ENCODE results near the gene PTPRT.

Gene PTPRT

DNA sequence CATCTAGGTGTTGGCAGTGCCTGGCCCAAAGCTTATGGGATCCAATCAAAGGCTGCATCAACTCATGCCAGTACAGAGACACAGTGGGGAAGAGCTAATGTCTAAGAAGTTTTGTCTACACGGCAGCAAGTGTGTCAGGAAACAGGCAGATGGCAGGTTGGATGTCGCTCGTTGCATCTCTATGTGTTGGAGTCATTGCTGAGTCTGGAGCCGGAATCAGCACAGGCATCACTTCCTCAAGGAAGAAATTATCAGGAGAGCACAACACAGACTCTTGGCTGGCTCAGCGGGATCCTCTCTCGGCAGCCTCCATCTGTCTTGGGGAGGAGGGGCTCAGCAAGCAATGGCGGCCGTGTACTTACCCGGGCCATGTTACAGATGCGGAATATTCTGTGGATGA, 1104.3 kb downstream of the PTPRT start:
- Histone ChIP-seq H3K9me3 (ENCODE audit: control insufficient read depth in 1 of 2, low read length in 2 of 2) (no peaks in the 10 kb centered on the region), H3K36me3 (ENCODE audit: control insufficient read depth in 1 of 2, insufficient read depth in 2 of 2, low read length in 2 of 2) (no peaks in the 10 kb centered on the region), H3K9ac (ENCODE audit: low read depth in 1 of 2, low read length in 2 of 2) (no peak overlapping the region), H3K4me1 (ENCODE audit: control insufficient read depth in 1 of 2, insufficient read depth in 2 of 2, low read length in 2 of 2) (no peaks in the 10 kb centered on the region), H3K4me3 (ENCODE audit: low read depth in 1 of 2, low read length in 2 of 2) (no peak overlapping the region), H3K27me3 (ENCODE audit: control insufficient read depth in 1 of 2, insufficient read depth in 2 of 2, low read length in 2 of 2) (no peaks in the 10 kb centered on the region), H3K27ac (ENCODE audit: low read depth, low read length) (no peak overlapping the region)

DNA sequence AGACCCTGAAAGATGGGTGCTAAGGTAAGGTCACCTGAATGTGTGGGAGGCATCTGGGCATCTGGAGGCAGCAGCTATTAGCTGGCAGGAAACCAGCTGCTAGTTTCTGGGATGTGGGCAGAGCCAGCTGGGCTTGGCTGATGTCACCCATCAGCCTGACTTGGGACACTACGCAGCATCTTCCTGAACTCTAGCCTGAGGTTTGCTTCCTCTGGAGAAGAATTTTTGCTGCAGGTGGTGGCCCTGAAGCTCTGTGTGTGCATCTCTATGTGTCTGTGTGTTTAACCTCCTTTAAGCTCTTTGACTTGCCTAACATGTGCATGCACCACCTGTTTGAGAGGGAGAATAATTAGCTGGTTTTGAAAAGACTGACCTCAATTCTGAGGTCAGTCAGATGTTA, 1106.4 kb downstream of the PTPRT start:
- Histone ChIP-seq H3K9me3 (ENCODE audit: control insufficient read depth in 1 of 2, low read length in 2 of 2) (no peaks in the 10 kb centered on the region), H3K4me1 (ENCODE audit: control insufficient read depth in 1 of 2, insufficient read depth in 2 of 2, low read length in 2 of 2) (no peaks in the 10 kb centered on the region), H3K27ac (ENCODE audit: low read depth, low read length) (no peak overlapping the region), H3K27me3 (ENCODE audit: control insufficient read depth in 1 of 2, insufficient read depth in 2 of 2, low read length in 2 of 2) (no peaks in the 10 kb centered on the region), H3K36me3 (ENCODE audit: control insufficient read depth in 1 of 2, insufficient read depth in 2 of 2, low read length in 2 of 2) (no peaks in the 10 kb centered on the region), H3K4me3 (ENCODE audit: low read depth in 1 of 2, low read length in 2 of 2) (no peak overlapping the region), H3K9ac (ENCODE audit: low read depth in 1 of 2, low read length in 2 of 2) (no peak overlapping the region)

DNA sequence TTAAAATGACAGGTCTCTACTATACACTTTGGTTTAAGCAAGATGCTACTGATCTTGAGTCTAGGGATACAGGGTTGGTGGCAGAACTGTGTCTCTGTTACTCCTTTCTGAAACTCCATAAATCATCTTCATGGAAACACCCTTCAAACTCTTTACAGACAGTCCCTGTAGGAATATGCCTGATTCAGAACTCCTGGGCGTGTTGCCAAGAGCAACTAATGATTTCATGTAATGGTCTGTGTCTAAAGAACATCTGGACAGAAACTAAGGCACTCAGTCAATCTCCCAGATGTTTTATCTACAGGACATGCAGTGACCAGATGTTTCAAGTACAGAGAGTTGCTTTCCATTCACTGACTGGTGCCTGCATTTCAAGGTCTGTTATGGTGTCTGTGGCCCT, 1107.1 kb downstream of the PTPRT start:
- H3K4me1 ChIP-seq (ENCODE audit: control insufficient read depth in 1 of 2, insufficient read depth in 2 of 2, low read length in 2 of 2), result no peaks in the 10 kb centered on the region
- H3K4me3 ChIP-seq (ENCODE audit: low read depth in 1 of 2, low read length in 2 of 2), result no peak overlapping the region
- no peak overlapping the region for H3K27ac ChIP-seq (ENCODE audit: low read depth, low read length)
- H3K36me3 ChIP-seq (ENCODE audit: control insufficient read depth in 1 of 2, insufficient read depth in 2 of 2, low read length in 2 of 2), result no peaks in the 10 kb centered on the region
- H3K9ac ChIP-seq (ENCODE audit: low read depth in 1 of 2, low read length in 2 of 2), result no peak overlapping the region
- no peaks in the 10 kb centered on the region for H3K27me3 ChIP-seq (ENCODE audit: control insufficient read depth in 1 of 2, insufficient read depth in 2 of 2, low read length in 2 of 2)
- H3K9me3 ChIP-seq (ENCODE audit: control insufficient read depth in 1 of 2, low read length in 2 of 2), result no peaks in the 10 kb centered on the region

DNA sequence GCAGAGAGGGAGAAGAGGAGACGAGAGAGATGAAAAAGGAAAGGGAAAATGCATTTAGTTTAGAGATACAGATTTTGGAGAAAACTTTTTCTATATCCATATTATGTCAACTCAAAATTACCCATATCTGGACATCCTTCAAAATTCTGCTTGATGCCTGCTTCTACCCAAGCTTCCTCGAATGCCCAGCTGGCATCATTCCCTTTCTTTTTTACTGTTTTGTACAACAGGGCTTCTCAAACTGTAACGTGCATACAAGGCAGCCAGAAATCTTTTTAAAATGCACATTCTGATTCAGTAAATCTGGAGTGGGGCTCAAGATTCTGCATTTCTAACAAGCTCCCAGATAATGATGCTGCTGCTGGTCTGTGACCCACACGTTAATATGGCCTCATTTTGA, 1108.8 kb downstream of the PTPRT start:
- H3K36me3 ChIP-seq (ENCODE audit: control insufficient read depth in 1 of 2, insufficient read depth in 2 of 2, low read length in 2 of 2), result no peaks in the 10 kb centered on the region
- H3K9me3 ChIP-seq (ENCODE audit: control insufficient read depth in 1 of 2, low read length in 2 of 2), result no peaks in the 10 kb centered on the region
- no peaks in the 10 kb centered on the region for H3K4me1 ChIP-seq (ENCODE audit: control insufficient read depth in 1 of 2, insufficient read depth in 2 of 2, low read length in 2 of 2)
- no peaks in the 10 kb centered on the region for H3K27me3 ChIP-seq (ENCODE audit: control insufficient read depth in 1 of 2, insufficient read depth in 2 of 2, low read length in 2 of 2)
- H3K27ac ChIP-seq (ENCODE audit: low read depth, low read length), result no peak overlapping the region
- no peak overlapping the region for H3K9ac ChIP-seq (ENCODE audit: low read depth in 1 of 2, low read length in 2 of 2)
- no peak overlapping the region for H3K4me3 ChIP-seq (ENCODE audit: low read depth in 1 of 2, low read length in 2 of 2)

DNA sequence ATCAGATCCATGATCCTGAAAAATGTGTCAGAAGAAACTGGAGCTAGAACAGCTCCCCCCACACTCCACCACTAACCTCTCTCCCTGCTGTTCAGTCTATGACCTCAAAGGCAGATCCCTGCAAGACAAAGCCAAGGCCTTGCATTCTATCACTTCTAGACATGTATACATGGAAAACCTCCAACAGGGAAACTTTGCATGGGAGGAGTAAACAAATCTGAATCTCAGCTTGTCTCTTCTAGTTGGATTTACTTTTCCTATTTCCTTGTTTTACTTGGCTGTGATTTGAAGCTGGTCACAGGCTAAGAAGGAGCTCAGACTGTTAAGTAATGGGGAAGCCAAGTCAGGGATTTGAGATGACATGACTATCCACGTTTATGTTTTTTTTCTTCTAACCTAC, 1114.8 kb downstream of the PTPRT start:
- no peak overlapping the region for H3K27ac ChIP-seq (ENCODE audit: low read depth, low read length)
- no peak overlapping the region for H3K4me3 ChIP-seq (ENCODE audit: low read depth in 1 of 2, low read length in 2 of 2)
- no peaks in the 10 kb centered on the region for H3K4me1 ChIP-seq (ENCODE audit: control insufficient read depth in 1 of 2, insufficient read depth in 2 of 2, low read length in 2 of 2)
- no peaks in the 10 kb centered on the region for H3K9me3 ChIP-seq (ENCODE audit: control insufficient read depth in 1 of 2, low read length in 2 of 2)
- H3K27me3 ChIP-seq (ENCODE audit: control insufficient read depth in 1 of 2, insufficient read depth in 2 of 2, low read length in 2 of 2), result no peaks in the 10 kb centered on the region
- no peak overlapping the region for H3K9ac ChIP-seq (ENCODE audit: low read depth in 1 of 2, low read length in 2 of 2)
- no peaks in the 10 kb centered on the region for H3K36me3 ChIP-seq (ENCODE audit: control insufficient read depth in 1 of 2, insufficient read depth in 2 of 2, low read length in 2 of 2)

DNA sequence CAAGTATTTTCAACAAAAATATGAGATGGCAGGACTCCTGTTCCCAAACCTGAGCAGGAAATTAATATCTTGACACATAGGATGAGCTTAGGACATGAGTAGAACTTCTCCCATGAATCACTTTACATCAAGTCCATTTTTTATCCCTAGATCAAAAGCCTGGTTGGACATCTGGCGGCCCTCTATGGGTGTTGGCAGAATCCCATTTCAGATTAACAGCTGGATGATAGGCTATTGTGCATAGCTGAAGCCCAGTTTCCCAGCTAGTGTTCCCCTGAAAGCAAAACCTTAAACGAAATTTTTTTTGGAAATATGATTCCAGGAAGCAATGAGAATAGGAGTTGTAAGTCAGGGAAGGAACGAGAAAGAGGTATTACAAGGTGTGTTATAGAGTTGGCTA, 1122.1 kb downstream of the PTPRT start:
- Histone ChIP-seq H3K36me3 (ENCODE audit: control insufficient read depth in 1 of 2, insufficient read depth in 2 of 2, low read length in 2 of 2) (no peaks in the 10 kb centered on the region), H3K4me1 (ENCODE audit: control insufficient read depth in 1 of 2, insufficient read depth in 2 of 2, low read length in 2 of 2) (no peaks in the 10 kb centered on the region), H3K9me3 (ENCODE audit: control insufficient read depth in 1 of 2, low read length in 2 of 2) (no peaks in the 10 kb centered on the region), H3K27me3 (ENCODE audit: control insufficient read depth in 1 of 2, insufficient read depth in 2 of 2, low read length in 2 of 2) (no peaks in the 10 kb centered on the region), H3K9ac (ENCODE audit: low read depth in 1 of 2, low read length in 2 of 2) (no peak overlapping the region), H3K27ac (ENCODE audit: low read depth, low read length) (no peak overlapping the region), H3K4me3 (ENCODE audit: low read depth in 1 of 2, low read length in 2 of 2) (no peak overlapping the region)

DNA sequence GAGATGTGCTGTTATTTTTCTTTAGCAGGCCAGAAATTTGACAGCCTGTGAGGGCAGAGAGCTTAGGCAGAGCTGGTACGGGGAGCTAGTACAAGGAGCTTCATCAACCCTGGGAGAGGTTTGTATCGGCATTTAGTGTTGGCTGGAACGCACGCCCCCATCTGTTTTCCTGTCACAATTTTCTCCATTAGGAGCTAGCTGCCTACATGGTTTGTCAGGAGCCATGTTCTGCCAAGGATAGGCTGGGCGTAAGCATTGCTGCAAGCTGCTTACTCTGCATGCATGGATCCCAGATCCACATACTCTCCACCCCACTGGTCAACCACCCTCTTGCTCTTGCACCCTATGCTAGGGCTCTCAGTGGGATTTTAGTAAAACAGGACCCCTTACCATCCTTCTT, 1122.5 kb downstream of the PTPRT start:
- no peaks in the 10 kb centered on the region for H3K9me3 ChIP-seq (ENCODE audit: control insufficient read depth in 1 of 2, low read length in 2 of 2)
- H3K27ac ChIP-seq (ENCODE audit: low read depth, low read length), result no peak overlapping the region
- no peaks in the 10 kb centered on the region for H3K27me3 ChIP-seq (ENCODE audit: control insufficient read depth in 1 of 2, insufficient read depth in 2 of 2, low read length in 2 of 2)
- no peak overlapping the region for H3K9ac ChIP-seq (ENCODE audit: low read depth in 1 of 2, low read length in 2 of 2)
- no peaks in the 10 kb centered on the region for H3K36me3 ChIP-seq (ENCODE audit: control insufficient read depth in 1 of 2, insufficient read depth in 2 of 2, low read length in 2 of 2)
- H3K4me1 ChIP-seq (ENCODE audit: control insufficient read depth in 1 of 2, insufficient read depth in 2 of 2, low read length in 2 of 2), result no peaks in the 10 kb centered on the region
- H3K4me3 ChIP-seq (ENCODE audit: low read depth in 1 of 2, low read length in 2 of 2), result no peak overlapping the region

DNA sequence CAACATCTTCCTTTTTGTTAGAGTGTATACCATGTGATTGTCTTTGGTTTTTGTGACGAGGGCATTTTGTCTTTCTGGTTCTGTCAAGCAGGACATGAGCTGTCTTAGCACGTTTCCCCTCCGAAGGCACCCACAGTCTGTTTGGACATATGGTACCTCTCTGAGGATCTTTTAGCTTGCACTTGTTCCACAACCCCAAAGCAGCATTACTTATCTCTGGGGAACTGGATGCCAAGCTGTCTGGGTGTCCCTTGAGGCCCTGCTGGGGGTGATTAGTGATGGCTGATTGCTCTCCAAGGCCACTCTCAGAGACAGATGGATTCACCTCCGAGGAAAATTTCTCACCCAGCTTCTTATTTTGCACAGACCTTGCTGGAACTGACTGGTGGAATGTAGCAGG, 1126.6 kb downstream of the PTPRT start:
- Histone ChIP-seq H3K36me3 (ENCODE audit: control insufficient read depth in 1 of 2, insufficient read depth in 2 of 2, low read length in 2 of 2) (no peaks in the 10 kb centered on the region), H3K27ac (ENCODE audit: low read depth, low read length) (no peak overlapping the region)

DNA sequence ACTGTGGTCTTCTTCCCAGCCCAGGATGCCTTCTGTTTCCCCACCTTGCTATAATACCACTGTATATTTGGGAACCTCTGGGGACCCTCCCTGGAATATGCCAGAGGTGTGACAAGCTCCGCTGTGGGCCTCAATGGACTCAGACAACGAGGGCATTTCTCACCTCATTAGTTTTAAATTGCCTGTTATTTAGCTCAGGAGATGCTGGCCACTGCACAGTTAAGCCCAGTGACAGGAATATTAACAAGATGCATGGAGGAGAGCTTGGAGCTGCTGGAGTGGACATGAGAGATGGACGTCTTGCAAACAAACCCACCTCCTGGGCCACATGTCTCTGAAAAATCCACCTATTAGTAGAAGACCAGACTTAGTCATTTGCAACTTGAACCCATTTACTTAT, 1136.4 kb downstream of the PTPRT start:
- H3K4me3 ChIP-seq (ENCODE audit: low read depth in 1 of 2, low read length in 2 of 2), result no peak overlapping the region
- no peaks in the 10 kb centered on the region for H3K36me3 ChIP-seq (ENCODE audit: control insufficient read depth in 1 of 2, insufficient read depth in 2 of 2, low read length in 2 of 2)
- H3K4me1 ChIP-seq (ENCODE audit: control insufficient read depth in 1 of 2, insufficient read depth in 2 of 2, low read length in 2 of 2), result no peaks in the 10 kb centered on the region
- H3K9me3 ChIP-seq (ENCODE audit: control insufficient read depth in 1 of 2, low read length in 2 of 2), result no peaks in the 10 kb centered on the region
- no peak overlapping the region for H3K9ac ChIP-seq (ENCODE audit: low read depth in 1 of 2, low read length in 2 of 2)
- H3K27ac ChIP-seq (ENCODE audit: low read depth, low read length), result no peak overlapping the region
- no peaks in the 10 kb centered on the region for H3K27me3 ChIP-seq (ENCODE audit: control insufficient read depth in 1 of 2, insufficient read depth in 2 of 2, low read length in 2 of 2)

More for the DNA sequence above, 1126.6 kb downstream of the PTPRT start:
- Histone ChIP-seq H3K27me3 (ENCODE audit: control insufficient read depth in 1 of 2, insufficient read depth in 2 of 2, low read length in 2 of 2) (no peaks in the 10 kb centered on the region), H3K9me3 (ENCODE audit: control insufficient read depth in 1 of 2, low read length in 2 of 2) (no peaks in the 10 kb centered on the region), H3K9ac (ENCODE audit: low read depth in 1 of 2, low read length in 2 of 2) (no peak overlapping the region), H3K4me3 (ENCODE audit: low read depth in 1 of 2, low read length in 2 of 2) (no peak overlapping the region), H3K4me1 (ENCODE audit: control insufficient read depth in 1 of 2, insufficient read depth in 2 of 2, low read length in 2 of 2) (no peaks in the 10 kb centered on the region)

DNA sequence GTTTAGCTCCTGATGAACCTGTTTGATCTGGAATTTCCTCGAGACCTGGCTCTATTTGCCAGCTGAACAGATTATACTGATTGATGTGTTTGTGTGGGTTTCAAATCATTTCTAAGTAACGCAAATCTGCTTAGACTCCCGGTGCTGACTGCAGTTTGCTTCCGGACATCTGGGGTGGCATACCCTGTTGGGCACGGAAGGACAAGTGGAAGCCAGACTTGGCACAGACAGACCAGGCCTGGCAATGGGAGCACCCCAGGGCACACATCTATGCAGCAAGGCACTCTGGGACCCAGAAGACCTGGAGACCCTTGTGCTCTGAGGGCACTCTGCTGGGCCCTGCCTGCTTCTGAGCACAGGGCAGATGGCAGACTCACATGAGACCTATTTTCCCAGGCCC, 1137.8 kb downstream of the PTPRT start:
- Histone ChIP-seq H3K27ac (ENCODE audit: low read depth, low read length) (no peak overlapping the region), H3K27me3 (ENCODE audit: control insufficient read depth in 1 of 2, insufficient read depth in 2 of 2, low read length in 2 of 2) (no peaks in the 10 kb centered on the region), H3K9ac (ENCODE audit: low read depth in 1 of 2, low read length in 2 of 2) (no peak overlapping the region), H3K36me3 (ENCODE audit: control insufficient read depth in 1 of 2, insufficient read depth in 2 of 2, low read length in 2 of 2) (no peaks in the 10 kb centered on the region), H3K4me1 (ENCODE audit: control insufficient read depth in 1 of 2, insufficient read depth in 2 of 2, low read length in 2 of 2) (no peaks in the 10 kb centered on the region), H3K4me3 (ENCODE audit: low read depth in 1 of 2, low read length in 2 of 2) (no peak overlapping the region), H3K9me3 (ENCODE audit: control insufficient read depth in 1 of 2, low read length in 2 of 2) (no peaks in the 10 kb centered on the region)

DNA sequence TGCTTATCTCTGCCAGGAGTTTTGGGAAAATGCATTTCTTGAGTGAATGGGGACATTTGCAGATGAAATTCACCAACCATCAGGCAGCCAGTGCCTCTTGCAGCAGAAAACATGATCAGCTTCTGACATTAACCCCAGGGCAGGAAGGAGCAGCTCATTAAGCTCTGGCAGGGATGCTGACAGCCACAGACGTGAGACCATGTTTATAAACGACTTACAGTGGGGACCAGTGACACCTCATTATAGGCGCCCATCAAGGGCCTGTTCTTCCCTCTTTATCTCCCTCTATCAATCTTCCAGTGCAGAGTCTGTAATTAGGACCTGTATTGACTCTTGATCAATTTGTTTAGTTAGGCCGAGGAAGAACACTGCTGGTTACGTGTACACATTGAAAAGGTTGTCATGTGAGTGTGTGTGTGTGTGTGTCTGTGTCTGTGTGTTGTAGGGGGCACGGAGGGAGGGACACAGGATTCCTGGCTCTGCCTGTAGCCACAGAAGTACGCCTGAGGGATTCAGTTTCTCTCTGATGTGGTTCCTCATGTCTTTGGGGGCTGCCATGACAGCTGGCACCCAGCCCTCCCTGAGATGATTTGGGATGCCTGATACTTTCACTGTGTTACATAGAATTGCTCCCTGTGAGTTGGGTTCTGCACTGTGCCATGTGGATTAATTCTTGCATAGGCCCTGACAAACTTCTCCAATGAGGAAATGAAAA, 1143.2 kb downstream of the PTPRT start:
- no peaks in the 10 kb centered on the region for H3K36me3 ChIP-seq (ENCODE audit: control insufficient read depth in 1 of 2, insufficient read depth in 2 of 2, low read length in 2 of 2)
- H3K9ac ChIP-seq (ENCODE audit: low read depth in 1 of 2, low read length in 2 of 2), result no peak overlapping the region
- no peaks in the 10 kb centered on the region for H3K9me3 ChIP-seq (ENCODE audit: control insufficient read depth in 1 of 2, low read length in 2 of 2)
- no peak overlapping the region for H3K4me3 ChIP-seq (ENCODE audit: low read depth in 1 of 2, low read length in 2 of 2)
- H3K27me3 ChIP-seq (ENCODE audit: control insufficient read depth in 1 of 2, insufficient read depth in 2 of 2, low read length in 2 of 2), result no peaks in the 10 kb centered on the region
- H3K27ac ChIP-seq (ENCODE audit: low read depth, low read length), result no peak overlapping the region
- no peaks in the 10 kb centered on the region for H3K4me1 ChIP-seq (ENCODE audit: control insufficient read depth in 1 of 2, insufficient read depth in 2 of 2, low read length in 2 of 2)

All from duodenal mucosa (tissue), 2 donors.